IPS-NIHi7 (cell line): ENCODE measurements around the gene PKMYT1.
"Not testable (repeated sequence)": the region's sequence is repeated elsewhere in the genome, so short reads cannot be mapped to it uniquely, and the experiment has no call there.

Experiments used
- DNase-seq: peaks from one replicate; pipeline ENCODE4 v3.0.0; 2012; ENCODE audit warnings: mixed read lengths; ENCODE audit errors: extremely low spot score

PKMYT1 gene

GRCh38 chr16:2933701-2934100 is 46.5 kb downstream of the PKMYT1 start:
- DNase-seq: no peak

- no peak for DNase-seq
These were observed 47.1 kb downstream of the PKMYT1 start for GRCh38 chr16:2933136-2933535.

- DNase-seq: not testable (repeated sequence)
These were observed 48.9 kb downstream of the PKMYT1 start for GRCh38 chr16:2931231-2931914.

- DNase-seq: no peak
These were observed 50.0 kb downstream of the PKMYT1 start for GRCh38 chr16:2930236-2930635.

- no peak for DNase-seq
These were observed 50.6 kb downstream of the PKMYT1 start for GRCh38 chr16:2929693-2930092.

GRCh38 chr16:2928796-2929195 is 51.5 kb downstream of the PKMYT1 start:
- DNase-seq: no peak

- not testable (repeated sequence) for DNase-seq
These were observed 52.1 kb downstream of the PKMYT1 start for GRCh38 chr16:2928151-2928550.

- DNase-seq: peak; percentile 75
These were observed 53.1 kb downstream of the PKMYT1 start for GRCh38 chr16:2927010-2927646.

- DNase-seq: no peak
These were observed 53.6 kb downstream of the PKMYT1 start for GRCh38 chr16:2926650-2926999.

- DNase-seq: no peak
These were observed 54.1 kb downstream of the PKMYT1 start for GRCh38 chr16:2925951-2926649.

GRCh38 chr16:2924901-2925755 is 55.1 kb downstream of the PKMYT1 start:
- DNase-seq: peak; percentile 74

- DNase-seq: no peak
These were observed 56.8 kb downstream of the PKMYT1 start for GRCh38 chr16:2923481-2923880.
